Activated CD4-positive, alpha-beta T cell treated with anti-CD3 and anti-CD28 coated beads, Interleukin-2, amount 50 U/mL, for 16 hours (primary cell): ENCODE data around the gene ACVR1.
"Not testable (repeated sequence)": the region's sequence is repeated elsewhere in the genome, so short reads cannot be mapped to it uniquely, and the experiment has no call there.

Experiments
- DNase-seq: peaks from one replicate; pipeline ENCODE4 v3.0.0-alpha.2; 2020

The ACVR1 gene

GRCh38 chr2:157748371-157749142 is 127.6 kb downstream of the ACVR1 start:
- DNase-seq: no peak

DNA sequence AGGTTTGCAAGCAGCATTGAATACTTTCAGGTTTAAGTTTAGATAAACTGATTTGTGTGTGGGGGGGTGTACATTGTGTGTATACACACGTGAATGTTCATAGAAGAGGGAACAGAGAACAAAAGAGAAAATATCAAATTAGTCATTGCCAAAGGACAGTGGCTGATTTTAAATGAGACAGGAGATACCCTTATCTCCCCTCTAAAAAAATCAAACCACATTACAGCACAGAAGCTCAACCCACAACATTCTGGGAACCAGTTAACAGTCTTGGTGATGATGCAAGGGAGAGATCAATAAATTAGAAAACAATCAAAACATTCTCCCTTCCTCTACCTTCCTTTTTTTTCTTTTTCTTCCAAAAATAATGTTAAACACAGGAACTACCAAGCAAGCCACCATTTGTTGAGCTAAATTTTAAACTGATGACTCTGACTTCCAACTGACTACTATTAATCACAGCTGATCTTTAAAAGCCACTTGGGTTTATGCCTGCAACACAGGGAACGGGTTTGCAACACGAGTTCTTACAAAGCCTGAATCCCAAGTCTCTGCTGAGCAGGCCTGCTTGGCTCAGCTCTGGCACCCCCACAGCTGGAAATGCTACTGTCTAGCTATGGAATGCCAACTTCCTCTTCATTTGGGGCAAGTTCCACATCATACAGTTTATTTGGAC is 128.3 kb downstream of the ACVR1 start:
- peak; percentile 25 for DNase-seq

- no peak for DNase-seq
Observed at GRCh38 chr2:157747280-157747679, 128.8 kb downstream of the ACVR1 start.

DNA sequence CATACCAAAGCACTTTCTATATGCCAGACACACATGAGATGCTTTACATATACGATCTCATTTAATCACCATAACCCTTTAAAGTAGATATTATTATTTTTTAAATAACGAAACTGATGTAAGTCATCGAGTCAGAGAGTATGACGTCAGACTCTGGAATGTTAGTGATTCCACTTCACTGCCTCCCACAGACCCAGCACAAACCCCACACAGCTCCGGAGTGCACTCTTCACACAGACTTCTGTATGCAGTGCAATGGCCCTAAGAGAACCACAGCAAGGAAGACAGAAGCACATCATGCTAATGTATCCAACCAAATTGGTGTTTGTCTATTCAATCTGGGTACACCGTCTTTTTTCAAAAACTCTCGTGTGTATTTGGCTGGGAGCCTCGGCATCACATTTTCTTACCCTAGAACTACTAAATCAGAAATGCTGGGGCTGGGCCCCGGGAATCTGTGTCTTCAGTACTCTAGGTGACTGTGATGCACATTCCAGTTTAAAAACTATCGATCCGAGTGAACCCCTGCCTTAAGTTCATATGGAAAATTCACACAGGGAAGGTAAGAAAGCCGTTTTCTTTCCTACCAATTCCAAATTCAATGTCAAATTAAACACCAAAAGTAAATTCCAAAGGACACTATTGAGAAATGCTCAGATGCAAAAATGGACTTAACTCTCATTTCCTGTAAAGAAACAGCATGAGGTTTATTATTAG is 129.7 kb downstream of the ACVR1 start:
- DNase-seq: no peak

GRCh38 chr2:157744571-157745076 is 131.5 kb downstream of the ACVR1 start:
- DNase-seq: no peak

DNA sequence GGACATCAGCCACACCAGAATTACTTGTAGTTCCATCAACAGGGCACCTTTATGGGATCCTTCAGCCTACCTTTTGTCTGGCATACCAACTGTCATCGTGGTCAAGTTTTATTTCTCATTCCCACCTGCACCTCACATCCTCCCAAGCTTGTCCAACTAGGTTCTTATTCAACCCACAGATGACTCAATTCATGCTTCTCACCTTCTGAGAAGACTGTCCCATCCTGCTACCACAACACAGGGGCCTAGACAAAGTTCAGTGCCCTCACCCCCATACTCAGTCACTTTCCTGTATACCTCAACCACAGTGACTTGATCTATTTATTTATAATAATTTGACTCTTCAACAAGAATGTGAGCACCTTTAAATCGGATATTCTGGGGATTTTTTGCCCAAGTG is 133.1 kb downstream of the ACVR1 start:
- DNase-seq: peak; percentile 69

DNA sequence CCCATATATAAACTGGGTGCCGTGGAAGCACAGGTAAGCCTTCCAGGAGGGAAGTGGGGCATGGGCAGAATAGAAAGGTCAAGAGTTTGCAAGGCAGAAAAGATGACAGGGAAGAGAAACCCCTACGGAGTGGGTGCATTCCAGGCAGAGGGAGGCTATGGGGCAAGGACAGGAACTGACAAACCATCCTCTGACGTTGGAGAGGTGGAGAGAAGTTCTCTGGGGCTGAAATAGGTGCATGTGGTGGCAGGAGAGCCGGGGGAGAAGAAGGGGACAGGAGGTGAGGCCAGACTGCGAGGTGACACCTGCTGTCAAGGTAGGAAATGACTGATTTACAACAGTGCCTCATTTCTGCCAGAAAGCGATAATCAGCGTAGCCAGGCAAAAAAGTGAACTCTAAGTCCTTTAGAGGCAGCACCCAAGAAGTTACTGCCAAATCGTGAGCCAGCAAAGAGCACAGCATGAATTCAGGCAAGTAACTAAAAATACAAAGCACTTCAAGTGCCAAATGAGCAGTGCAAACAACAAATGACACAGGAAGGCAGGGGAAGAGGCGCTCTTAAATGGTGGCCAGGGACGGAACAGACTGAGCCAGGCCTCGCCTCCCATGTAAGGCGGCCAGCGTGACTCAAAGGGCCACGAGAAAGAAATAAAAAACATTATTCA is 134.2 kb downstream of the ACVR1 start:
- DNase-seq: no peak

GRCh38 chr2:157737656-157738055 is 138.5 kb downstream of the ACVR1 start:
- no peak for DNase-seq

- DNase-seq: no peak
Observed at GRCh38 chr2:157735532-157735931, 140.6 kb downstream of the ACVR1 start.

GRCh38 chr2:157733263-157733662 is 142.9 kb downstream of the ACVR1 start:
- DNase-seq: no peak

DNA sequence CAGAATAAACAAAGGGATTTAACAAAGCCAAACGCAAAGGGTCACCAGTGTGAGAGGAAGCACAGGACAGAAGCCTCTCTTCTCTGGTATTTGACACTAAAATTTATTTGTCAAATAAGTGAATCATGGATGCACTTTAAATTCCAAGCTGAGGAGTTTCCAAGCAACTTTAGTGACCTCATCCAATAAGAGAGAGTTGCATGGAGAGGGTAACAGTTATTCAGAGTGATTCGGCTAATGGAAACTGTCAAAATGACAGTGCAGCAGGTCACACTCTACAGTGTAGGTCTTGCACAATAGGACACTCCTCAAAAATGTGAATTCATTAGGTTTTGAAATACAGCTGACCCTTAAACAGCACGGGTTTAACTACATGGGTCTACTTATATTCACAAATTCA is 143.5 kb downstream of the ACVR1 start:
- no peak for DNase-seq

DNA sequence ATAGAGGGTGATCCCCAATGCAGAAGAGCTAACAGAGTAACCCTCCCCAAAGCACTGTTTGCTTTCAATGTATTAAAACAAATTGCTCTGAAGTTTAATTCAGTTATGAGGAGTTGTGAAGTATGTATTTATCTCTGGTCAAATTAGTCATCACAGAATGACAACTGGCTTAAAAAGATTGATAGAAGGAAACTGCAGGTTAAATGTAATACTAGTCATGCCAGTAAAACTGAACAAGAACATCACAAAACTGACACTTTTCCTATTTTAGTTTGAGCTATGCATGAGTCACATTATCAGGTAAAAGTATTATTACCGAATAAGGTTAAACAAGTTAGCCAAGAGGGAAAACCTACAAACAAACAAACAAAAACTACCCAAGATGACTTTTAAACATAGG is 148.4 kb downstream of the ACVR1 start:
- no peak for DNase-seq

- DNase-seq: no peak
Observed at GRCh38 chr2:157726946-157727345, 149.2 kb downstream of the ACVR1 start.

DNA sequence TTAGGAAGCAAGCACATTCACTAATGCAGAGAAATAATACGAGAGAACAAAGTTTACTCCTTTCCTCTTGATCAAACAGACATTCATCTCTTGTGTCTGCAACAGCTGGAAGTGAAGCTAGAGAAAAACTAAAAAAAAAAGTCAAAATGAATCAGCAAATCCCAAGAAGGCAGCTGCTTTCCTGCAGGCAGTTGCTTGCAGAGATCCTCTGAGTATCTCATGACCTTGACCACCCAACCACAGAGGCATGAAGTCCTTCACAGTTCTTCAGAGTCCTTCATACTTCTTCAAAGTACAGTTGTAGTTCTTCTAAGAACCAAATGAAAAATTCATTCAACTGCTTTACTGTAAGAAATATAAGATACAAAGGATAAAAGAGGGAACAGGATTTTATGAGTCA is 150.3 kb downstream of the ACVR1 start:
- DNase-seq: no peak

GRCh38 chr2:157722580-157723234 is 153.4 kb downstream of the ACVR1 start:
- no peak for DNase-seq

- DNase-seq: no peak
Observed at GRCh38 chr2:157720504-157720903, 155.6 kb downstream of the ACVR1 start.

DNA sequence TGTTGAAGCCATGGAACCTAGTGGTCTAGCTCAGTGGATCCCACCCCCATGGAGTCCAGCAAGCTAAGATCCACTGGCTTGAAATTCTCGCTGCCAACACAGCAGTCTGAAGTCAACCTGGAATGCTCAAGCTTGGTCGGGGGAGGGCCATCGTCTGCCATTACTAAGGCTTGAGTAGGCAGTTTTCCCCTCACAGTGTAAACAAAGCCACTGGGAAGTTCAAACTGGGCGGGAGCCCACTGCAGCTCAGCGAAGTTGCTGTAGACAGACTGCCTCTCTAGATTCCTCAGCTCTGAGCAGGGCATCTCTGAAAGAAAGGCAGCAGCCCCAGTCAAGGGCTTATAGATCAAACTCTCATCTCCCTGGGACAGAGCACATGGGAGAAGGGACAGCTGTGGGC is 171.5 kb downstream of the ACVR1 start:
- DNase-seq: not testable (repeated sequence)

- DNase-seq: not testable (repeated sequence)
Observed at GRCh38 chr2:157704148-157704547, 172.0 kb downstream of the ACVR1 start.

DNA sequence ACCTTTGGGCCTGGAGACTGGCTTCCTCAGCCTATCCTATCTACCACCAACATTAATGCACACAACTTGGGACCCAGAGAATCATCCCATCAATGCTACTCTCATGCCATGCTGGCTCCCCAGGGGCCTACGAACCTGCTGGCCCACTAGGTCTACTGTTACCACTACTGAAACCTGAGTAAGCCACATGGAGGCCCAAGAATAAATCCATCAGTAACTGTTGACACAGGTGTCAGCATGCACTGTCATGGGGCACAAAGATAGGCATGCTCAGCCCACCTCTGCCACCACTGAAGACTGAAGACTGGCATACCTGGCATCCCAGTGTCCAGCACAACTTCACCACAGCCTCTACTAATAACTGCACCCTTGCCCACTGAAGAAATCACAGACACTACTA is 176.3 kb downstream of the ACVR1 start:
- DNase-seq: no peak

DNA sequence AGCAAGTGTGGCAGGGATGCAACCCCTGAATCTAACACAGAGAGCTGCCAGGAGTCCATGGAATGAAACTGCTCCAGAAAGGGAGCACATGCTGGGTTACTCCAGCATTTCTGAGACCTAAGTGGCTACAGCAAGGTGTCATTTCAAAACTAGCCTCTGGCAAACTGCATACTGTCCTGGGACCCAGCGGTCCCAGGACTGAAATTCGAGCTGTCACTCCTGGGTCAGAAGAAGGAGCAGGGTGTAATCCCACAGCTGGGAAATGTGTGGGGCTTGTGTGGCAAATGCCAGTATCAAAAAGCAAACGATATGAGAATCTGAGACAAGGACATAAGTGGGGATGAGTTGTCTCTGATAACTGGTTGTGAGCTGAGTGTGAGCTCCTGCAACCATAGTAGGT is 177.1 kb downstream of the ACVR1 start:
- no peak for DNase-seq

GRCh38 chr2:157698430-157698829 is 177.7 kb downstream of the ACVR1 start:
- DNase-seq: no peak

- no peak for DNase-seq
Observed at GRCh38 chr2:157696036-157696435, 180.1 kb downstream of the ACVR1 start.

- DNase-seq: no peak
Observed at GRCh38 chr2:157692768-157693167, 183.4 kb downstream of the ACVR1 start.
